Liver (tissue), 9 donors: Measurements from ENCODE around the gene PROK1. TPM values are rescaled to one million over a fixed set of nuclear protein-coding genes. Genes with fewer than 3 reads are reported as not detected.

Experiments
- DNase-seq: peaks from one replicate; pipeline ENCODE4 v3.0.0-alpha.2; 2017; ENCODE audit warnings: low spot score
- H3K27ac ChIP-seq, 2 donors: one replicate each; pipeline ENCODE4 v1.7.0; 2013; ENCODE audit warnings: inconsistent platforms in 2 of 2, low read length in 2 of 2, control low read depth in 1 of 2, low read depth in 1 of 2, mild to moderate bottlenecking in 1 of 2
- H3K27me3 ChIP-seq, 4 donors: one replicate each; pipeline versions ENCODE4 v1.6.1 to v1.7.0; 2013; ENCODE audit warnings: low read length in 3 of 4, inconsistent platforms in 1 of 4, mild to moderate bottlenecking in 1 of 4, moderate library complexity in 1 of 4; ENCODE audit not compliant: control insufficient read depth in 4 of 4, insufficient read depth in 4 of 4
- H3K36me3 ChIP-seq, 4 donors: one replicate each; pipeline versions ENCODE4 v1.6.1 to v1.7.0; 2013; ENCODE audit warnings: low read length in 3 of 4, mild to moderate bottlenecking in 3 of 4, low read depth in 1 of 4, moderate library complexity in 1 of 4; ENCODE audit not compliant: control insufficient read depth in 4 of 4, insufficient read depth in 3 of 4
- H3K4me1 ChIP-seq, 4 donors: one replicate each; pipeline versions ENCODE4 v1.6.1 to v1.7.0; 2013; ENCODE audit warnings: low read length in 3 of 4, mild to moderate bottlenecking in 3 of 4, moderate library complexity in 1 of 4; ENCODE audit not compliant: control insufficient read depth in 4 of 4, insufficient read depth in 4 of 4
- H3K4me3 ChIP-seq, 3 donors: one replicate each; pipeline versions ENCODE4 v1.6.1 to v1.7.0; 2013; ENCODE audit warnings: low read length in 3 of 3, control low read depth in 1 of 3, low read depth in 1 of 3, mild to moderate bottlenecking in 1 of 3
- H3K9ac ChIP-seq, 2 donors: one replicate each; pipeline ENCODE4 v1.7.0; 2013; ENCODE audit warnings: low read length in 2 of 2, mild to moderate bottlenecking in 2 of 2, moderate library complexity in 2 of 2, control low read depth in 1 of 2, low read depth in 1 of 2
- H3K9me3 ChIP-seq, 4 donors: one replicate each; pipeline versions ENCODE4 v1.6.1 to v1.7.0; 2013; ENCODE audit warnings: low read length in 3 of 4; ENCODE audit not compliant: control insufficient read depth in 4 of 4
- CTCF ChIP-seq: fragments of 150-350 bp; IDR thresholded peaks from 2 replicates; pipeline ENCODE4 v1.5.1; 2017; ENCODE audit warnings: improper control_type of control experiment, low read depth, low read length; ENCODE audit not compliant: missing input control
- EGR1 ChIP-seq, 2 donors: IDR thresholded peaks; 2 replicates each; pipeline ENCODE4 v1.6.1; 2016 to 2018; ENCODE audit warnings: antibody characterized with exemption in 2 of 2, low read depth in 2 of 2
- FOXA1 ChIP-seq: IDR thresholded peaks from 2 replicates; pipeline ENCODE4 v1.6.1; 2016; ENCODE audit warnings: antibody characterized with exemption
- HNF4A ChIP-seq, 2 donors: conservative IDR thresholded peaks; 2 replicates each; pipeline ENCODE4 v1.6.1; 2016; ENCODE audit warnings: antibody characterized with exemption in 2 of 2, mild to moderate bottlenecking in 2 of 2
- HNF4G ChIP-seq: IDR thresholded peaks from 2 replicates; pipeline ENCODE4 v1.6.1; 2016; ENCODE audit warnings: antibody characterized with exemption
- JUND ChIP-seq, 2 donors: IDR thresholded peaks; 2 replicates each; pipeline ENCODE4 v1.6.1; 2016; ENCODE audit warnings: antibody characterized with exemption in 2 of 2
- NR2F2 ChIP-seq: IDR thresholded peaks from 2 replicates; pipeline ENCODE4 v1.6.1; 2016; ENCODE audit warnings: antibody characterized with exemption
- RAD21 ChIP-seq, 2 donors: IDR thresholded peaks; 2 replicates each; pipeline ENCODE4 v1.6.1; 2016; ENCODE audit warnings: antibody characterized with exemption in 2 of 2, mild to moderate bottlenecking in 2 of 2
- TAF1 ChIP-seq: conservative IDR thresholded peaks from 2 replicates; pipeline ENCODE4 v1.6.1; 2016; ENCODE audit warnings: antibody characterized with exemption, mild to moderate bottlenecking
- YY1 ChIP-seq: IDR thresholded peaks from 2 replicates; pipeline ENCODE4 v1.6.1; 2016; ENCODE audit warnings: antibody characterized with exemption, mild to moderate bottlenecking
- ZBTB33 ChIP-seq: IDR thresholded peaks from 2 replicates; pipeline ENCODE4 v1.6.1; 2016; ENCODE audit warnings: antibody characterized with exemption
- WGBS: extraction: QIAGEN DNeasy Blood & Tissue Kit; methylation state at CpG from one replicate; pipeline ENCODE4 v1.1.7; 2013; 5-methylcytosine and 5-hydroxymethylcytosine counted together
- polyA plus RNA-seq, 2 donors: library from polyadenylated mRNA; stranded (reverse) in 1 of 2; unstranded in 1 of 2; fragments of 200-250 nt in 1 of 2; fragments of >200 nt in 1 of 2; fragmentation: Nextera tagmentation in 1 of 2; extraction: Ambion mirVana in 1 of 2; gene quantifications; one replicate each; pipeline versions ENCODE4 v1.2.1 to v1.2.3, GENCODE V29; 2013 to 2015
- total RNA-seq, 2 donors: library from RNA; depleted of rRNA; stranded (reverse); fragments of >200 nt; gene quantifications; one replicate each; pipeline ENCODE4 v1.2.3, GENCODE V29; 2014
- TF ChIP-seq, protein P1 (sequence below): IDR thresholded peaks from 2 replicates; pipeline ENCODE4 v1.6.1; 2016; ENCODE audit warnings: antibody characterized with exemption
- TF ChIP-seq, protein P2 (sequence below): IDR thresholded peaks from 2 replicates; pipeline ENCODE4 v1.6.1; 2016; ENCODE audit warnings: antibody characterized with exemption
- donor health status: healthy.
- donor health status: healthy.
- donor health status: healthy.
- donor health status: healthy.
- donor health status: healthy.

The PROK1 gene
- total and polyA plus RNA-seq, 4 donors, result 0.03 TPM; not detected in 3

DNA sequence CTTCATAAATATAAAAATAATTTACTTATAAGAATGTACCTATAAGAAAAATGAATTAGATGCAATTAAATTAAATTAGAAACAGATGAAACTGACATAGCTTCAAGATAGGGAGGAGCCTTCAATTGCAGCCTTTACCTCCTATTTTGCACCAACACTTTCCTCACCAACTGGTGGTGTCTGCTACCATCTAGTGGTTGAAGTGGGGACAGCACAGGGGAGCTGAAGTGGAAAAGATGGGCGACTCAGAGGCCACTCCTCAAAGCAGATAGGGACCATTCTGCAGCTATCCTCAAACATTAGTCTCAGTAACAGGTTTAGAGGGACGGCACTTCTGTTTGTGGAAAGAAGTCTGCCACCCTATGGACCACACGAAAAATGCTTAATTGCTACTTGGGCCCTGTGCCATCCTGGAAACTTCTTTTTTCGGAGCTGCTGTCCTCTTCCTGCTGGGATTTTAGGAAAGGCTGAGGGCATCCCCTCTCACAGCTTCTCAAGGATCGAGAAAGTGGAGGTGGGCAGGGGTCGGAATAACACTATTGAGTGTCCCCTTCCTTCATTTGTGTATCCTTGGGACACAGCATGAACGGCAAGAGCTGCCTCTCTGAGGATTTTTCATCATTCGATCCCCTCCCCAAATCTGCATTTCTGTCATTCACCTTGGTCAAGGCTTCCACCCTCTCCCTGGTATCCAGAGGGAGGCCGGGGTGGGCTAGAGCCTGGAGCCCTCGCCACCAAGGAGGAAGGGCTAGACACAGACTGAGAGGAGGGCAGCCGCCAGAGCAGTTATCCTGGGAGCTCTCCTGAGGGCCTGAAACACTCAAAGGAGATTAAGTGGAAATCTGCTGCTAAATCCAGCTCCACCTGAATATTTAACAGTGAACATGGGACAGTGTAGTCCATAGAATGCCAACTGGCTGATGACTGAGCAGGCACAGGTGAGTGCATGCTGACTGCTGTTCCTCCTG lies 9.6 kb downstream of the PROK1 start:
- Histone ChIP-seq H3K27ac (no peak overlapping the region), H3K4me1 (no peaks in the 10 kb centered on the region), H3K27me3 (no peaks in the 10 kb centered on the region), H3K36me3 (no peaks in the 10 kb centered on the region), H3K4me3 (no peak overlapping the region), H3K9ac (no peak overlapping the region), H3K9me3 (no peaks in the 10 kb centered on the region)
- WGBS, result 42% methylated on average over 11 of the region's 11 CpGs
- peak; percentile 87 for DNase-seq
- TF ChIP-seq RAD21 (IDR thresholded peaks at IDR 0.05) (peak; percentile 100), CTCF (peak; percentile 99), YY1 (no peak)

DNA sequence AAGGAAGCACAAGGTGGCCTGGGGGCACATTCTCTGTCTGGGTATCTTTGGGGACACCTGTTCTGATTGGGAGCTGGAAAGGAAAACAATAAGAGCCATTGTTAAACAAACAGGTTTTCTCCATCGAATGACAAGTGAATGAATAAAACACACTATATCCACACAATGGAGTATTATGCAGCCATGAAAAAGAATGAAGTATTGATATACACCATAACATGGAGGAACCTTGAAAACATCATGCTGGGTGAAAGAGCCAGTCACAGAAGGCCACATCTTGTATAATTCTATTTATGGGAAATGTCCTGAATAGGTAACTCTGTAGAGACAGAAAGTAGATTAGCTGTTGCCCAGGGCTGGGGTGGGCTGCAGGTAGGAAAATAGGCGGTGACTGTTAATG lies 11.1 kb downstream of the PROK1 start:
- H3K36me3 ChIP-seq, result no peaks in the 10 kb centered on the region
- H3K27me3 ChIP-seq, result no peaks in the 10 kb centered on the region
- H3K4me1 ChIP-seq, result no peaks in the 10 kb centered on the region
- 77% methylated on average over 2 of the region's 2 CpGs for WGBS
- no peak overlapping the region for H3K9ac ChIP-seq
- no peak overlapping the region for H3K4me3 ChIP-seq
- TF ChIP-seq JUND (IDR thresholded peaks at IDR 0.05) (no peak), TAF1 (no peak), YY1 (no peak), FOXA1 (no peak), CTCF (no peak), EGR1 (IDR thresholded peaks at IDR 0.05; ENCODE audit: low read depth in 2 of 2) (no peak), NR2F2 (no peak)
- no peak for DNase-seq
- H3K9me3 ChIP-seq, result no peaks in the 10 kb centered on the region
- no peak overlapping the region for H3K27ac ChIP-seq

DNA sequence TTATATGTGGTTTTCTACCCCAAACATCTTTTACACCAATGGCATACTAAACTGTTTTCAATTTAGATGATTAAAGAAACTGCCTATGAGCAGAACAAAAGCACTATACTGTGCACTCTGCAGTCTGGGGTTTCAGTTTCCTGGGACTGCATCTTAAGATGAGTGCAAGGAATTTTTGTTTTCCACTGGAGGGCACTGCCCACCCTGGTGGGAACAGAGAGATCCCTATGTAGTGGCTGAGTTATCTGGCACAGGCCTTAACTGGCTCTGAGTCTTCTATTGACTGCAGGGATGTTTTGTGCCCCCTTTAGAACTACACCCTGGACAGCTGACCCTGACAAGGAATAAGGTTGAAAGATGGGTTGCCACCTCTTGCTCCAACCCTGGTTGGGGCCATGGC lies 12.0 kb downstream of the PROK1 start:
- DNase-seq, result no peak
- no peaks in the 10 kb centered on the region for H3K4me1 ChIP-seq
- H3K27ac ChIP-seq, result no peak overlapping the region
- no peak overlapping the region for H3K9ac ChIP-seq
- no peaks in the 10 kb centered on the region for H3K9me3 ChIP-seq
- H3K27me3 ChIP-seq, result no peaks in the 10 kb centered on the region
- H3K4me3 ChIP-seq, result no peak overlapping the region
- H3K36me3 ChIP-seq, result no peaks in the 10 kb centered on the region
- TF ChIP-seq RAD21 (IDR thresholded peaks at IDR 0.05), result no peak
- no peak for TF ChIP-seq JUND (IDR thresholded peaks at IDR 0.05)
- no peak for TF ChIP-seq NR2F2
- TF ChIP-seq, protein P1, sequence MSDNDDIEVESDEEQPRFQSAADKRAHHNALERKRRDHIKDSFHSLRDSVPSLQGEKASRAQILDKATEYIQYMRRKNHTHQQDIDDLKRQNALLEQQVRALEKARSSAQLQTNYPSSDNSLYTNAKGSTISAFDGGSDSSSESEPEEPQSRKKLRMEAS, result no peak
- no peak for TF ChIP-seq HNF4G
- TF ChIP-seq, protein P2, sequence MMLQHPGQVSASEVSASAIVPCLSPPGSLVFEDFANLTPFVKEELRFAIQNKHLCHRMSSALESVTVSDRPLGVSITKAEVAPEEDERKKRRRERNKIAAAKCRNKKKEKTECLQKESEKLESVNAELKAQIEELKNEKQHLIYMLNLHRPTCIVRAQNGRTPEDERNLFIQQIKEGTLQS, result no peak
- TF ChIP-seq CTCF, result no peak
- no peak for TF ChIP-seq ZBTB33
- no peak for TF ChIP-seq HNF4A (conservative IDR thresholded peaks at IDR 0.05)
